Stimulated activated CD8-positive, alpha-beta memory T cell treated with anti-CD3 and anti-CD28 coated beads, Interleukin-7, amount 100 ng/mL, for 48 hours (primary cell): Measurements from ENCODE around the gene WAPL.
A peak's percentile ranks its signal among the peaks of the same experiment; 100 is the strongest.
"Not testable (repeated sequence)": the region's sequence is repeated elsewhere in the genome, so short reads cannot be mapped to it uniquely, and the experiment has no call there.

Source experiments
- DNase-seq, 2 donors: peaks; one replicate each; pipeline ENCODE4 v3.0.0-alpha.2; 2020; ENCODE audit warnings: low read depth in 1 of 2; ENCODE audit errors: extremely low read depth in 1 of 2

Gene WAPL, protein sequence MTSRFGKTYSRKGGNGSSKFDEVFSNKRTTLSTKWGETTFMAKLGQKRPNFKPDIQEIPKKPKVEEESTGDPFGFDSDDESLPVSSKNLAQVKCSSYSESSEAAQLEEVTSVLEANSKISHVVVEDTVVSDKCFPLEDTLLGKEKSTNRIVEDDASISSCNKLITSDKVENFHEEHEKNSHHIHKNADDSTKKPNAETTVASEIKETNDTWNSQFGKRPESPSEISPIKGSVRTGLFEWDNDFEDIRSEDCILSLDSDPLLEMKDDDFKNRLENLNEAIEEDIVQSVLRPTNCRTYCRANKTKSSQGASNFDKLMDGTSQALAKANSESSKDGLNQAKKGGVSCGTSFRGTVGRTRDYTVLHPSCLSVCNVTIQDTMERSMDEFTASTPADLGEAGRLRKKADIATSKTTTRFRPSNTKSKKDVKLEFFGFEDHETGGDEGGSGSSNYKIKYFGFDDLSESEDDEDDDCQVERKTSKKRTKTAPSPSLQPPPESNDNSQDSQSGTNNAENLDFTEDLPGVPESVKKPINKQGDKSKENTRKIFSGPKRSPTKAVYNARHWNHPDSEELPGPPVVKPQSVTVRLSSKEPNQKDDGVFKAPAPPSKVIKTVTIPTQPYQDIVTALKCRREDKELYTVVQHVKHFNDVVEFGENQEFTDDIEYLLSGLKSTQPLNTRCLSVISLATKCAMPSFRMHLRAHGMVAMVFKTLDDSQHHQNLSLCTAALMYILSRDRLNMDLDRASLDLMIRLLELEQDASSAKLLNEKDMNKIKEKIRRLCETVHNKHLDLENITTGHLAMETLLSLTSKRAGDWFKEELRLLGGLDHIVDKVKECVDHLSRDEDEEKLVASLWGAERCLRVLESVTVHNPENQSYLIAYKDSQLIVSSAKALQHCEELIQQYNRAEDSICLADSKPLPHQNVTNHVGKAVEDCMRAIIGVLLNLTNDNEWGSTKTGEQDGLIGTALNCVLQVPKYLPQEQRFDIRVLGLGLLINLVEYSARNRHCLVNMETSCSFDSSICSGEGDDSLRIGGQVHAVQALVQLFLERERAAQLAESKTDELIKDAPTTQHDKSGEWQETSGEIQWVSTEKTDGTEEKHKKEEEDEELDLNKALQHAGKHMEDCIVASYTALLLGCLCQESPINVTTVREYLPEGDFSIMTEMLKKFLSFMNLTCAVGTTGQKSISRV (N-terminal part only)

GRCh38 chr10:86521678-86522509 lies at the start of gene WAPL:
Gene WAPL (minus strand): TSS chr10:86521792. CDS start chr10:86518069, 3,723 bp downstream.
- DNase-seq: peak; percentile 89 to 94

DNA sequence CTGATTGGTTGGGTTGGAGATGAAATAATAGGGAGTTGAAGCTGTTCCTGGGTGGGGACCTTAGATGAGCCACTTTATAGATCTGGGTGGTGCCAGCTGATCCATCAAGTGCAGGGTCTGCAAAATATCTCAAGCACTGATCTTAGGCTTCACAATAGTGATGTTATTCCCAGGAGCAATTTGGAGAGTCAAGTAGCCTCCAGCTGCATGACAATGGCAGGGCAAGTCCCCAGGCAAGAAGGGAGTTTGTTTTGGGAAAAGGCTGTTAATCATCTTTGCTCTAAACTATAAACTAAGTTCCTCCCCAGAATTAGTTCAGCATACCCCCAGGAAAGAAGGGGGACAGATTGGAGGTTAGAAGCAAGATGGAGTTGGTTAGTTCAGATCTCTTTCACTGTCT lies 47.7 kb upstream of the WAPL start:
- no peak for DNase-seq

DNA sequence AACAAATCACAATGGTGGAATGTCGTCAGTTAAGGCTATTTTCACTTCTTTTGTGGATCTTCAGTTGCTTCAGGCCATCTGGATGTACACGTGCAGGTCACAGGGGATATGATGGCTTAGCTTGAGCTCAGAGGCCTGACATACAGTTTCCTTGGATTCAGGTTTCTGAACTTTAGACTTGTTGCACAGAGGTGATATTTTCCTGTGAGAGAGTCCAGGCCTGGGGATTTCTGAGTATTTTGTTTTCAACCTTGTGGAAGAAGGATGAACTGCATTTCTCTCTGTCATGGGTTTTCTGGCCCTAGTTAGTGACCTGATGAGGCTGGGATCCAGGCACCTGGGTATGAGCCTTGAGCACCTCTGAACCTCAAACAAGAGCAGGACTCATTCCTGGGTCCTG lies 44.9 kb upstream of the WAPL start:
- DNase-seq: not testable (repeated sequence)

- not testable (repeated sequence) for DNase-seq
Measured at GRCh38 chr10:86563338-86563737, 41.7 kb upstream of the WAPL start.

GRCh38 chr10:86558695-86559094 lies 37.1 kb upstream of the WAPL start:
- DNase-seq: not testable (repeated sequence)

DNA sequence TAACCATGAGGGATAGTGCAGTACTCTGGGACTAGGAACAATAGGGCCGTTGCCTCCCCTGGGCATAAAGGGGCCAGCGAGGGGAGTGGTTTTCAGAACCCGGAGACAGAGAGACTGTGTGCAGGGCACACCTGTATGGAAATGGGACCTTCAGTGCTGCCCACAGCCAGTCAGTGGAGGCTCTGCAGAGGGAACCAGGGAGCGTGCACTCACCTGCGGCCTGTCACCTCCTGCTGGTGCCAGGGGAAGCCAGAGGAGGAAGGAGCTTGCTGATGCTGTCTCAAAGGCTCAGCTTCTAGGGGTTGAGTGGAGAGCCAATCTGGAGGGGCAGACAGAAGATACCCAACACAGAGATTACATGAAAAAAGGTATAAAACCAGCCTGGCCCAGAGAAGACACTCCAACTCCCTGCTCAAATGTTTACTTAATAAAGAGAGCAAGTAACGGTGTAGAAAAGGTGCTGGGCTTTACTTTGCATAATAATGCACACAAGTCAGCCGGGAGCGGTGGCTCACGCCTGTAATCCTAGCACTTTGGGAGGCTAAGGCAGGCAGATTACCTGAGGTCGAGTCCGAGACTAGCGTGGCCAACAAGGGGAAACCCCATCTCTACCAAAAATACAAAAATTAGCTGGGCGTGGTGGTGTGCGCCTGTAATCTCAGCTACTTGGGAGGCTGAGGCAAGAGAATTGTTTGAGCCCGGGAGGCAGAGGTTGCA lies 35.5 kb upstream of the WAPL start:
- DNase-seq: no peak

DNA sequence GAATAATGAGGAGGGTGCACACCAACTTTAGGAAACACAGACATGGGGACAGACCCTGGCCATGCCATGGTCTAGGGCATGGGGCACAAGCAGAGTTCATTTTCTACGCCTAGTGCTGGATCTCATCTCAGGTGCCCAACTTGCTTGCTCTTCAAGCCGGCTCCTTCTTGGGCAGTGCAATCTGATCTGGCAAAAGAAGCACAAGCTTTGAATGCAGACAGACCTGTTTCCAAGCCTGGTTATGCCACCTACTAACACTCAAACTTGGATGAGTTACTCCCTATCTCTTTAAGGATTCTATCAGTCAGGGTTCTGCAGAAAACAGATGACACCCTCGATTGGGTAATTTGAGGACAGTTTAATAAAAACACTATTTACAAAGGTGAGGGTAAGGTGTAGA lies 34.9 kb upstream of the WAPL start:
- DNase-seq: no peak

GRCh38 chr10:86553639-86554038 lies 32.0 kb upstream of the WAPL start:
- no peak for DNase-seq

- no peak for DNase-seq
Measured at GRCh38 chr10:86553213-86553612, 31.6 kb upstream of the WAPL start.

- no peak for DNase-seq
Measured at GRCh38 chr10:86547296-86547695, 25.7 kb upstream of the WAPL start.

DNA sequence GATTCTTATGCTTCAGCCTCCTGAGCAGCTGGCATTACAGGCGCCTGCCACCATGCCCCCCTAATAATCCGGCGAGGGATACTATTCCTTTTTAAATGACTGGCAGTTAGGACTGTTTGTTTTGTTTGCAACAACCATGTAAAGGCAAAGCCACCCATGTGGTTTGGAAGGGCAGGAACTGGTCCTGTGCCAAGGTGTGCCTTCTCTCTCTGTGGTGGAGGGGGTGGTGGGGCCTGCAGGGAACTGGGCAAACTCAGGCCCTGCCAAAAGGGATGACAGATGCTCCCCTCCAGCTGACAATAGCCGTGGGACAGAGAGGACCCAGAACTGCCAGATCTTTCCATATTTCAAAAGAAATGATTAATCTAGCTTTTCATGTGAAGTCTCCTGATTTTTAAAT lies 23.5 kb upstream of the WAPL start:
- no peak for DNase-seq

- DNase-seq: no peak
Measured at GRCh38 chr10:86540016-86540415, 18.4 kb upstream of the WAPL start.

- no peak for DNase-seq
Measured at GRCh38 chr10:86538547-86538946, 17.0 kb upstream of the WAPL start.

- DNase-seq: not testable (repeated sequence)
Measured at GRCh38 chr10:86538040-86538439, 16.4 kb upstream of the WAPL start.

DNA sequence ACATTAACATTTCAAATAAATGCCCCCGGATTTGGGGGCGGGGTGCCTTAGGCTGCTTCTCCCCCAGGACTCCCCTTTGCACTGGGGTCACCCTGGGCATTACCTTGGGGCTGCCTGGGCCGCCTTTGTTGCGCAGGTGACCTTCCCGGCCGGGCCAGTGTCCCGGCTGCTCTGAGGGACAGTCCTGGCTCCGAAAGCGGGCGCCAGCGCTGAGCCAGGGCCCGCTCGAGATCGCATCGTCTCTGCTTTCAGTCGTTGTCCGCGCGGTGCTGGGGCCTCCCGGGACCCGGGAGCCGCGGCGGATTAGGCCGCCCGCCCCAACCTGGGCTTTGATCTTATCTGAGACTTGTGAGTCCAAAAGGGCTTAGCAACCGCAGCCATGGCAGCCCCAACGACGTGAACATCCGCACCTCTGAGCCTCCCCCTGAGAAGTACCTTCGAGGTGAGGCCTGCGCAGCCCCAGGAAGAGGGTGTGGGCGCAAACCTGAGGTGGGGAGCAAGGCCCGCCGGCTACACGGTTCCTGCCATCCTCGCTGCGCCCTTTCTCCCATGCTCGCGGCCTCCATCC lies 14.8 kb upstream of the WAPL start:
- peak in 1 of 2 donors; percentile 10 for DNase-seq

GRCh38 chr10:86535132-86535882 lies 13.7 kb upstream of the WAPL start:
- no peak for DNase-seq

- no peak for DNase-seq
Measured at GRCh38 chr10:86533328-86533727, 11.7 kb upstream of the WAPL start.

- DNase-seq: not testable (repeated sequence)
Measured at GRCh38 chr10:86528736-86529135, 7.1 kb upstream of the WAPL start.

GRCh38 chr10:86526606-86527005 lies 5.0 kb upstream of the WAPL start:
- DNase-seq: no peak
